A549 (cell line): ENCODE measurements around the gene GLB1L. TPM values are rescaled to one million over a fixed set of nuclear protein-coding genes. Genes with fewer than 3 reads are reported as not detected.

Experiments used
- ATAC-seq, 2 experiments: fragments of 200-7000 bp in 1 of 2; fragments of >200 bp in 1 of 2; cut with Nextera tagmentation in 1 of 2; cut with Tn5 transposase in 1 of 2; 3 replicates each; pipeline versions ENCODE4 v1.8.0 to v1.9.1; 2018 to 2020; ENCODE audit warnings: mild to moderate bottlenecking in 1 of 2, moderate library complexity in 1 of 2
- CTCF ChIA-PET: fragments of 300-600 bp; sonication (Branson Sonifier 250); formaldehyde crosslinking; extraction: SDS; loops from one replicate; lab custom pipeline; 2021; ENCODE audit warnings: antibody characterized with exemption, inconsistent platforms; lab: Yijun Ruan, JAX
- POLR2A ChIA-PET: fragments of 350-600 bp; formaldehyde crosslinking; extraction: SDS; loops from one replicate; lab custom pipeline; 2021; ENCODE audit warnings: antibody characterized with exemption, inconsistent platforms; lab: Yijun Ruan, JAX
- DNase-seq, 2 experiments: peaks; one replicate each; pipeline versions ENCODE4 v3.0.0 to v3.0.0-alpha.2; 2011 to 2016; ENCODE audit warnings: low read depth in 1 of 2, low spot score in 1 of 2
- FAIRE-seq: peaks from 2 replicates; lab custom pipeline; 2011; peaks lifted over from hg19 to GRCh38; lab: Jason Lieb, UNC
- H3K27ac ChIP-seq, 2 experiments: fragments of >200 bp; sonication (Bioruptor Twin); formaldehyde crosslinking; 3 replicates each; pipeline ENCODE4 v1.5.1; 2016 to 2017
- H3K4me1 ChIP-seq: fragments of >200 bp; sonication (Bioruptor Twin); formaldehyde crosslinking; 3 replicates; pipeline ENCODE4 v1.6.1; 2016
- H3K4me2 ChIP-seq: fragments of >200 bp; sonication (Bioruptor Twin); formaldehyde crosslinking; 3 replicates; pipeline ENCODE4 v1.6.1; 2016
- H3K4me3 ChIP-seq: fragments of >200 bp; sonication (Bioruptor Twin); formaldehyde crosslinking; 3 replicates; pipeline ENCODE4 v1.5.1; 2016
- H3K9me3 ChIP-seq: fragments of >200 bp; sonication (Bioruptor Twin); formaldehyde crosslinking; 3 replicates; pipeline ENCODE4 v1.6.1; 2016
- BCL3 ChIP-seq: fragments of >200 bp; sonication (Bioruptor Twin); formaldehyde crosslinking; IDR thresholded peaks from 3 replicates; pipeline ENCODE4 v1.6.1; 2016
- CBX8 ChIP-seq: fragments of 200-600 bp; sonication (generic); IDR thresholded peaks from 2 replicates; pipeline ENCODE4 v1.6.1; 2016
- E2F6 ChIP-seq: IDR thresholded peaks from 2 replicates; pipeline ENCODE4 v1.6.1; 2012; ENCODE audit warnings: low read depth, borderline replicate concordance
- EHF ChIP-seq: fragments of 250-450 bp; sonication (Bioruptor Pico); IDR thresholded peaks from 2 replicates; pipeline ENCODE4 v1.5.0; 2020; ENCODE audit warnings: mild to moderate bottlenecking
- EP300 ChIP-seq, 2 experiments: fragments of >200 bp; sonication (Bioruptor Twin); formaldehyde crosslinking; IDR thresholded peaks; 2 replicates in 1 of 2; 3 replicates in 1 of 2; pipeline ENCODE4 v1.6.1; 2016 to 2017
- FOSB ChIP-seq: fragments of 250-450 bp; sonication (Bioruptor Pico); IDR thresholded peaks from 2 replicates; pipeline ENCODE4 v1.5.0; 2020; ENCODE audit warnings: mild to moderate bottlenecking, moderate library complexity
- HDAC2 ChIP-seq: fragments of 200-600 bp; sonication (generic); IDR thresholded peaks from 2 replicates; pipeline ENCODE4 v1.6.1; 2016
- HMGXB4 ChIP-seq: fragments of 250-450 bp; sonication (Bioruptor Pico); IDR thresholded peaks from 2 replicates; pipeline ENCODE4 v1.5.0; 2021; ENCODE audit warnings: mild to moderate bottlenecking, moderate library complexity, borderline replicate concordance
- HOXA7 ChIP-seq: fragments of 250-450 bp; sonication (Bioruptor Pico); IDR thresholded peaks from 2 replicates; pipeline ENCODE4 v1.5.0; 2020; ENCODE audit warnings: mild to moderate bottlenecking, moderate library complexity
- HOXB13 ChIP-seq: fragments of 250-450 bp; sonication (Bioruptor Pico); IDR thresholded peaks from 2 replicates; pipeline ENCODE4 v1.5.0; 2020; ENCODE audit warnings: low read depth, mild to moderate bottlenecking, moderate library complexity
- MAX ChIP-seq: IDR thresholded peaks from 2 replicates; pipeline ENCODE4 v1.6.1; 2012
- NFE2L2 ChIP-seq: fragments of 150-350 bp; conservative IDR thresholded peaks from 2 replicates; pipeline ENCODE4 v1.6.1; 2014; ENCODE audit warnings: low read length
- RAD21 ChIP-seq, 2 experiments: fragments of >200 bp in 1 of 2; sonication (Bioruptor Twin) in 1 of 2; formaldehyde crosslinking in 1 of 2; IDR thresholded peaks in 1 of 2; conservative IDR thresholded peaks in 1 of 2; 2 replicates in 1 of 2; 3 replicates in 1 of 2; pipeline ENCODE4 v1.6.1; 2012 to 2018; ENCODE audit warnings: inconsistent platforms in 1 of 2
- RFX5 ChIP-seq: fragments of 450-650 bp; IDR thresholded peaks from 2 replicates; pipeline ENCODE4 v1.7.1; 2014; ENCODE audit warnings: antibody characterized with exemption, mild to moderate bottlenecking, moderate library complexity
- TP53 ChIP-seq: fragments of 250-450 bp; sonication (Bioruptor Pico); IDR thresholded peaks from 2 replicates; pipeline ENCODE4 v1.5.0; 2021; ENCODE audit warnings: mild to moderate bottlenecking, moderate library complexity
- USF2 ChIP-seq: fragments of 450-650 bp; IDR thresholded peaks from 2 replicates; pipeline ENCODE4 v1.6.1; 2014; ENCODE audit warnings: antibody characterized with exemption
- ZNF302 ChIP-seq: fragments of 250-450 bp; sonication (Bioruptor Pico); IDR thresholded peaks from 2 replicates; pipeline ENCODE4 v1.9.0; 2021; ENCODE audit warnings: inconsistent platforms, mild to moderate bottlenecking, moderate library complexity
- WGBS: methylation state at CpG from one replicate; pipeline ENCODE4 v1.1.6; 2017; ENCODE audit errors: missing lambda C conversion rate; 5-methylcytosine and 5-hydroxymethylcytosine counted together
- polyA plus RNA-seq, 4 experiments: library from polyadenylated mRNA; depleted of rRNA in 3 of 4; stranded (reverse); fragments of >200 nt; fragmentation: RNase III in 1 of 4; extraction: RNeasy Plus Mini Kit Qiagen cat#74134 plus additional on column Dnase treatment in 1 of 4; gene quantifications; 2 replicates in 3 of 4; 3 replicates in 1 of 4; pipeline ENCODE4 v1.2.3, GENCODE V29; 2011 to 2017

Gene GLB1L
- polyA plus RNA-seq, 2 of the 4 experiments (the other 2 are of a cell fraction) = 5.9 to 8.7 TPM

- Histone ChIP-seq H3K9me3 (no peaks in the 10 kb centered on the region), H3K27ac (no peak overlapping the region), H3K4me3 (no peak overlapping the region), H3K4me2 (no peak overlapping the region), H3K4me1 (no peaks in the 10 kb centered on the region)
- WGBS = 64% methylated on average over 5 of the region's 5 CpGs
- FAIRE-seq (no peak), ATAC-seq (no peak; a peak in 1 of 6 replicates), DNase-seq (no peak)
- ChIA-PET POLR2A (interaction anchor here (0.5 kb wide), 1 partner anchor 14 kb away, joined by 3 read pairs; no protein-coding TSS in a partner anchor), CTCF (interaction anchor here (1.0 to 1.8 kb wide), 6 partner anchors 17 to 169 kb away, joined by 3 to 7 read pairs (median 4); partner anchors contain the start of gene ABCB6)
- TF ChIP-seq EP300 (IDR thresholded peaks at IDR 0.05) = no peak
- TF ChIP-seq RAD21 (conservative IDR thresholded peaks at IDR 0.05 in 1 of 2, IDR thresholded peaks at IDR 0.05 in 1 of 2) = no peak
- no peak for TF ChIP-seq EHF (CRISPR knock-in tag)
- TF ChIP-seq USF2 = no peak
- no peak for TF ChIP-seq RFX5
- TF ChIP-seq ZNF302 (CRISPR knock-in tag) = no peak
- no peak for TF ChIP-seq HOXB13 (CRISPR knock-in tag)
- no peak for TF ChIP-seq HMGXB4
- TF ChIP-seq TP53 = no peak
- no peak for TF ChIP-seq HOXA7 (CRISPR knock-in tag)
- no peak for TF ChIP-seq HDAC2
Measured at GRCh38 chr2:219198974-219199373, 46.3 kb downstream of the GLB1L start.

- H3K4me3 ChIP-seq = no peak overlapping the region
- 57% methylated on average over 1 of the region's 1 CpG for WGBS
- CTCF ChIA-PET = interaction anchor here (0.8 to 1.8 kb wide), 5 partner anchors 9 to 138 kb away, joined by 3 to 5 read pairs (median 4); partner anchors contain the start of gene ZFAND2B
- H3K4me1 ChIP-seq = no peaks in the 10 kb centered on the region
- DNase-seq (no peak), FAIRE-seq (no peak), ATAC-seq (no peak)
- no peak overlapping the region for H3K27ac ChIP-seq
- H3K9me3 ChIP-seq = no peaks in the 10 kb centered on the region
- POLR2A ChIA-PET = interaction anchor here (0.7 kb wide), 1 partner anchor 10 kb away, joined by 4 read pairs; no protein-coding TSS in a partner anchor
- H3K4me2 ChIP-seq = no peak overlapping the region
- TF ChIP-seq NFE2L2 (no peak), BCL3 (no peak), HMGXB4 (no peak), FOSB (CRISPR knock-in tag) (no peak), EP300 (IDR thresholded peaks at IDR 0.05) (no peak), CBX8 (no peak), MAX (no peak), E2F6 (no peak)
Measured at GRCh38 chr2:219197388-219197787, 47.9 kb downstream of the GLB1L start.
